Measurements from ENCODE around the gene ATAD5.
"Not testable (repeated sequence)": the region's sequence is repeated elsewhere in the genome, so short reads cannot be mapped to it uniquely, and the experiment has no call there.

The ATAD5 gene

DNA sequence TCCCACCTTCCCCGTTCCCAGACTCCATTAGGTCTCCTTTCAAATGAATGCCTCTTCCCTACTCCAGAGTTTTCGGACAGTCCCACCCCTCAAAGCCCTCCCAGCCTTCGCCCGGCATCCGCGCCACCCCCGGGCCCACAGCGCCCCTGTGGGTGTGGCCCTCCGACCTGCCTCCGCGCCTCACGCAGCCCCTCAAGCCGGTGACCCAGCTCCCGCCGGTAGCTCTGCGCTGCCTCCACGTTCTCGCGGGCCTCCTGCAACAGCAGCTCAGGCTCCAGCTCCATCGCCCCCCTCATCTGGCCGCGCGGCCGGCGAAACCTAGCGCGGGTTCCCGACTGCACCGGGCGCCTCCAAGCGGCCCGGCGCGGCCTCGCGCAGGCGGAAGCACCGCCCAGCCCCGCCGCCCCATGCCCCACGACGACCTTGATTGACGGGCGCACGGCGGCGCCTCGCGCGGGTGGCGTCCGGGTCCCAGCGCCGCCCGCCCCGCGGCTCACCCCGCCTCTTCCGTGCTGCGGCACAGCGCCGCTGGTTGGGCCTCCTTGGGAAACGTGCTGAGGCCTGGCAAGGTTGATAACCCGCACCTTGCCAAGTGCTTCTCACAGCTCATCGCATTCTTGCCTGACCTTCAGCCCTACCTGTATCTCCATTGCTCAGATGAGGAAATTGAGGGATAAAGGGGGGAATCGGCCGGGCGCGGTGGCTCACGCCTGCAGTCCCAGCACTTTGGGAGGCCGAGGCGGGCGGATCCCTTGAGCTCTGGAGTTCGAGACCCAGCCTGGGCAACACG, 7.2 kb upstream of the ATAD5 start, which contains the start of gene CRLF3:
Gene CRLF3, minus strand, starts transcription at position 337 of the 790 bp plus-strand sequence. Its CDS starts 41 bp downstream, at position 296.
- peak; percentile 96 to 97 for ATAC-seq

DNA sequence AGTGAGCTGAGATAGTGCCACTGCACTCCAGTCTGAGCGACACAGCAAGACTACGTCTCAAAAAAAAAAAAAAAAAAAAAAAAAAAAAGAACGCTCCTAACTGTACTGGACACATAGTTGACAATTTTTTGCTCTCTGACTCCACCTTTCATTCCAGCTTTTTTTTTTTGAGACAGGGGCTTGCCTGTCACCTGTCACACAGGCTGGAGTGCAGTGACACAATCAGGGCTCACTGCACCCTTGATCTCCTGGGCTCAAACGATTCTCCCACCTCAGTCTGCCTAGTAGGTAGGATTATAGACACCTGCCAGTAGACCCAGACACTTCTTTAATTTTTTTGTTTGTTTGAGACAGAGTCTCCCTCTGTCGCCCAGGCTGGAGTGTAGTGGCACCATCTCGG, 4.7 kb upstream of the ATAD5 start:
- ATAC-seq = no peak

DNA sequence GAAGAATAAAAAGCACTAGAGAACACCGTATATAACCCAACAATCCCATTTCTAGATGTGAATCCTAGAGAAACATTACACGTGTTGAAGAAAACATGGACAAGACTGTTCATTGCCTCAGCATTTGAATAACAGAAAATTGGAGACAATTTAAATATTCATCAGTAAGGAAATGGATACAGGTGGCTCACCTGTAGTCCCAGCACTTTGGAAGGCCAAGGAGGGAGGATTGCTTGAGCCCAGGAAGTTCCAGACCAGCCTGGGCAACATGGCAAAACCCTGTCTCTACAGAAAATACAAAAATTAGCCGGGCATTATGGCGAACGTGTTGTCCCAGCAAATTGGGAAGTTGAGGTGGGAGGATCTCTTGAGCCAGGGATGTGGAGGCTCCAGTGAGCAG, 2.7 kb upstream of the ATAD5 start:
- no peak for ATAC-seq

DNA sequence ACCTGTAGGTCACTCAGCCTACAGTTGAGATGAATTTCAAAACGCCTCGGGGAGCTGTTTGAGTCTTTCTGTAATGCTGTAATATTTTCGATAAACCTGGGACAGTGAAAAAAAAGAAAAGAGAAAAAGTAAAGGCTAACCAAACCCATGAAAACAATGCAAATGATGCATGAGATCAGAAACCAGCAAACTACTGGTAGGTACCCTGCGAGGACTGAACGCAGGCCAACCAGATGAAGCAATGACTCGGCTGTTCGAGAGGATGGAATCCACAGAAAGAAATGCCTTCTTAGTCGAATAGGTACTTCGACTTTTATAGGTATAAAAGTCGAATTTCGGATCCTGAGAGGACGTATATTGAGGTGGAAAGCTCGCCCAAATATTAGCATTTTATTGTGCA, 509 bp upstream of the ATAD5 start:
- peak; percentile 39 to 47 for ATAC-seq

- no peak for ATAC-seq
These were observed 815 bp downstream of the ATAD5 start for GRCh38 chr17:30832438-30833124.

DNA sequence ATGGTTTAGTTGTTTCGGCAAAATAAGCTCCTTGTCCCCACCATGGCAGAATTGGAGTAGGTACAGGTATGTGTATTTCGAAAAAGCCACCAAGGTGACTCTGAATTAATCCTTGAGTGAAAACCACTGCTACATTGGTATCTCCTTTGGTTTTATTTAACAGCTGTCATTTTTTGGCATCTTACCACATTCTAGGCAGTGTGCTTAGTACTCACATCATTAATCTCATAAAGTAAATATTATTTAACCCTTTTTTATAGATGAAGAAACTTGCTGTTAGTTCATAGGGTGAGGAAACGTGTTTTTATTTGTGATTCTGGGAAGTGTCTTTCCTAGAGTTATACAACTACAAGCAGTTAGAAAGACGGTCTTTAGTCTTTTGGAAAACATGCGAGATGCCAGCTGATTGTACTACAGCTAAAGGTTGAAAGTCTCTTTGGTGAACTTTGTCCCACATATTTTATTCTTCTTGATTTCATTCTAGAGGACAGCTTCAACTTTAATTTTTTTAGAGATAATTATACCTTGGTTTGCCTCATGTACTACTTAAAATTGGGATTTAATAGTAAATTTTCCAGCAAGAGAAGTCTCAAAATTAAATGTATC, 6.5 kb downstream of the ATAD5 start:
- no peak for ATAC-seq

- ATAC-seq = no peak
These were observed 9.0 kb downstream of the ATAD5 start for GRCh38 chr17:30840771-30841170.

DNA sequence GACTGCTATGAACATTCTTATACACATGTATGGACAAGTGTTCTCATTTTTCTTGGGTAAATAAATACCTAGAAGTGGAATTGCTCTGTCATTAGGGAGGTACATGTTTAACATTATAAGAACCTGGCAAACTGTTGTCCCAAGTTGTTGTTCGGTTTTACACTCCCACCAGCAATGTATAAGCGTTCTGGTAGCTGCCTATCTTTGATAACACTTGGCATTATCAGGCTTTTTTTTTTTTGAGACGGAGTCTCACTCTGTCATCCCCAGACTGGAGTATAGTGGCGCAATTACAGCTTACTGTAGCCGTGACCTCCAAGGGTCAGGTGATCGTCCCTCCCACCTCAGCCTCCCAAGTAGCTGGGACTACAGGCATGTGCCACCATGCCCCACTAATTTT, 16.3 kb downstream of the ATAD5 start:
- ATAC-seq = no peak

GRCh38 chr17:30854146-30854545, 22.4 kb downstream of the ATAD5 start:
- ATAC-seq = no peak

DNA sequence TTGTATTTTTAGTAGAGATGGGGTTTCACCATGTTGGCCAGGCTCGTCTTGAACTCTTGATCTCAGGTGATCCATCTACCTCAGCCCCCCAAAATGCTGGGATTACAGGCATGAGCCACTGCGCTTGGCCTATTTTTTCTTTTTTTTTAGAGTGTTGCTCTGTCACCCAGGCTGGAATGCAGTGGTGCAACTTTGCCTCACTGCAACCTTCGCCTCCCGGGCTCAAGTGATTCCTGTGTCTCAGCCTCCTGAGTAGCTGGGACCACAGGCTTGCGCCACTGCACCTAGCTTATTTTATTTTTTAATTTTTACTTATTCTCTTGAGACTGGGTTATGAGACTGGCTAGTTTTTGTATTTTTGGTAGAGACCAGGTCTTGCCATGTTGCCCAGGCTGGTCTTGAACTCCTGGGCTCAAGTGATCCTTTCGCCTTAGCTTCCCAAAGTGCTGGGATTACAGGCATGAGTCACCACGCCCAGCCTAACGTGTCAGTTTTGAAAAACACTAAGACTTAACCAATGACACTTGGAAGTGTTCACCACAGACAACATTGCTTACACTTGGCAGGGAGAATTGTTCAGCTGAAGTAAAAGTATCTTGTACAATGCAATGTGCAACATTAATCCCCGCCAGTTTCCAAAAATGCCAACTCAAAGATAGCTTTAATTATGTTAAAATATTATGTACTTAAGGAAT, 26.9 kb downstream of the ATAD5 start:
- no peak for ATAC-seq

GRCh38 chr17:30864636-30865035, 32.9 kb downstream of the ATAD5 start:
- no peak for ATAC-seq

GRCh38 chr17:30869005-30869404, 37.2 kb downstream of the ATAD5 start:
- no peak for ATAC-seq

- no peak for ATAC-seq
These were observed 54.4 kb downstream of the ATAD5 start for GRCh38 chr17:30886187-30886586.

DNA sequence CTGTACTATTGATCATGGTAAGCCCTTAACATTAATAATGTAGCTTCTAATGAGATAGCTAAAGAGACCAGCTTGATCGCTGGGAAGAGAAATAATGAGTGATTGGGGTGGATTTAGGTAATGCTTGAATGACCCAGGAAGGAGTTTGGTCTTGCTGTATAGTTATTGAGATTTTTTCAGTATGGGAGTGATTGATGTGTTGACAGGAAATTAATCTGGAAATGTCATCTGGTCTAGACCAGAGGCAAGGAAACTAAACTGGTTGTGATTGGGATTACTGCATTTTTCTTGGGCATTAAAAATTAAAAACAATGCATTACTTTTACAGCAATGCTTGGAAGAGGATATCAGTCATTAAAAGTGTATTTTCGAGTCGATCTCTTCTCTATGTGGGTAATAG, 62.5 kb downstream of the ATAD5 start:
- no peak for ATAC-seq

GRCh38 chr17:30897311-30897710, 65.5 kb downstream of the ATAD5 start:
- no peak for ATAC-seq

DNA sequence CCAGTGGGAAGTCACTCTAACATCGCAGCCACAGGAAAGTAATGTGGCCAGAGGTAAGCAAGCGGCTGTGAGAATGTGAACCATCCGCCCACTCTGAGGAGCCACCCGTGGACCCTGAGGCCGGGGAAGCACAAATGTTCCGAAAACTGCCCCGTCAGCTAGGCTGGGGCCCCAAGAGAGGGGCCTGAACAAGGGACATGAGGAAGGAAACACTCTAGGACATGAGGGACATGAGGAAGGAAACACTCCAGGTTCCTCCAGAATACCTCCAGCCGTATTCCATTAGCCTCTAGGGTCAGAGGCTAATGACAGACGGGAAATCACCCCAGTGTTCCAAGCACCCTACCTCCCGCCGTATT, 74.0 kb downstream of the ATAD5 start:
- ATAC-seq = peak; percentile 8 to 9

DNA sequence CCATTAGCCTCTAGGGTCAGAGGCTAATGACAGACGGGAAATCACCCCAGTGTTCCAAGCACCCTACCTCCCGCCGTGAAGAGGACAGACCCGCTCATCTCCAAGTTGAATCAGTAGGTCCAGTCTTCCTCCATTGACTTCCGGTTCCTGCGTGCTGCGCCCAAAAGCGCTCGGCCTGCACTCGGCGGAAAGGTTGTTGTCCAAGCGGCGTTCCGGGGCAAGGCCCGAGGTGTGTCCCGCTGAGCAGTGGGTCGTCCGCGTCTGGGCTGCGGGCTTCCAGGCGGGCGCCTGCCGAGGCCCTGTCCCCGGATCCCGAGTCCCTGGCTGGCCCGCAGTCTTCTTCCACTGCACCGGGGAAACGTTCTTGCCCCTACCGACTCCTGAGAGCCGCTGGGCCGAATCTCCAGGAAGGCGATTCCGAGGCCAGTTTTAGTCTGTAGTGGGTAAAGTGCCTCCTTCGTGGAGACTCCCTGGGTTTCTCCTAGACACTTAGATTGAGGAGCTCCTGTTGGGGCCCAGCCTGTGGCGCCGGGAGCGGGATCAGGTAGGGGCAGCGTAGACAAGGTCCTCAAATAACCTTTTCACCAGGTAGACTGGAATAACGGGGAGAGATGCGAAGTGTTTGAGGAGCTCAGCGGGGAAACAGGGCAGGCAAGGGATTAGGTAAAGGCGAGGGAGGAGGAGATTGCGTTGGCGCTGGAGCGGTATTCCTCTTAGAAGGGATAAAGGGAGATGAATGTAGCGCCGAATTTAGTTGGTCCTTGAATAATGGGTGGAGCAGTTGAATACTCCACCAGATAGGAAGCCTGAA, 74.5 kb downstream of the ATAD5 start, which contains the start of gene TEFM:
Gene TEFM, minus strand, starts transcription at position 138 of the 811 bp plus-strand sequence. Its CDS starts 40 bp downstream, at position 98.
- ATAC-seq = peak; percentile 99

GRCh38 chr17:30908717-30909420, 77.1 kb downstream of the ATAD5 start:
- ATAC-seq = no peak

GRCh38 chr17:30910151-30910550, 78.4 kb downstream of the ATAD5 start:
- not testable (repeated sequence) for ATAC-seq

DNA sequence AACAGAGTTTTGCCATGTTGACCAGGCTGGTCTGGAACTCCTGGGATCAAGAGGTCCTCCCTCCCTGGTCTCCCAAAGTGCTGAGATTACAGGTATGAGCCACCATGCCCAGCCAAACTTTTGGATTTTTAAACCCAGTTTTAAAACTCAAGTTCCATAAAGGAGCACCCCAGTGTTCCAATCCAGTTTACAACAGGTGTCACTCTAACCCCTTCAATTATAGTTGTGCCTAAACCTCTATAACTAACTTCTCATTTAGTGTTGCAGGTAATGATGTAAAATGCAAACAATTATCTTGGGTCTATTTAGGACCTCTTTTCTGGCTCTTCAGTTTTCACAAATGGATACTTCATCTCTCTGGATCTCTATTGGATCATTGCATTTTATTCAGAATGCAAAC, 82.2 kb downstream of the ATAD5 start:
- no peak for ATAC-seq

DNA sequence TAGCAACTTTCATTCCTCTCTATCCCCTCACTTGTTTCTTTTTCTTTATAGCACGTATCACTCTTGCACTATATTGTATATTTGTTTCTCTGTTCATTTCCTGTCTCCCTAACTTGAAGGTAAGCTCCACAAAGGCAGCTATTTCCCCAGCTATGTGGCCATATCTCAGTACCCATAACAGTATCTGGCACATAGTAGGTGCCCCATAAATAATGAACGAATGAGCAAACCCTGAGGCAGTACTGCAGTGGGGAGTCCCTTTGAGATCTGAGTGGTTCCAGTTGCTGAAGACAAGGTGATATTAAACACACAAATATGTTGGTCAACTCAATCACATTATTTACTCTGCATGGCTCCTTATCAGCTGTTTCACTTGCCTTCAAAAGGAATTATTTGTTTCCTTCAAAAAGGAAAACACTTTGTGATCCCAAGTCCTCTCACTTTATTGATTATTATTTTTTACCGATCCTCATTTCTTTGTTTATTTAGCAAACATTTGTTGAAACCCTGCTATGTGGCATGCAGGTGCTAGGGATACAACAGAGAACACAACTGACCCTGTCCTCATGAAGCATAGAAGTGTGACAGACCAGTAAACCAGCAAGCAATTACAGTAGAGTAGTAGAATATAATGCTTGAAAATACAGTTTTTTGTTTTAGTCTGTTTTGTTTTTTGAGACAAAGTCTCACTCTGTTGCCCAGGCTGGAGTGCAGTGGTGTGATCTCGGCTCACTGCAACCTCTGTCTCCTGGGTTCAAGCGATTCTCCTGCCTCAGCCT, 84.3 kb downstream of the ATAD5 start:
- ATAC-seq = no peak

Measured in activated CD4-positive, CD25-positive, alpha-beta regulatory T cell treated with anti-CD3 and anti-CD28 coated beads, Interleukin-2, amount 50 U/mL, for 24 hours (primary cell).